Thoracic aorta (tissue), 2 donors: ENCODE data around the gene SSH2. TPM values are rescaled to one million over a fixed set of nuclear protein-coding genes. Genes with fewer than 3 reads are reported as not detected.
A peak's percentile ranks its signal among the peaks of the same experiment; 100 is the strongest.

Experiments
- ATAC-seq: fragments of 150-250 bp; one replicate; pipeline ENCODE4 v1.8.0; 2017; ENCODE audit warnings: low read depth; ENCODE audit not compliant: insufficient number of reproducible peaks, low FRiP score
- DNase-seq: peaks from one replicate; pipeline ENCODE4 v3.0.0-alpha.2; 2020; ENCODE audit warnings: low spot score
- H3K27ac ChIP-seq, 2 donors: fragments of 200-600 bp; sonication (generic); 1 replicate in 1 of 2; 2 replicates in 1 of 2; pipeline ENCODE4 v1.5.1; 2016; ENCODE audit warnings: mild to moderate bottlenecking in 2 of 2, moderate library complexity in 2 of 2
- H3K27me3 ChIP-seq: fragments of 200-600 bp; sonication (generic); replicated peaks from 2 replicates; pipeline ENCODE4 v1.6.0; 2016; ENCODE audit warnings: mild to moderate bottlenecking; ENCODE audit not compliant: insufficient read depth
- H3K36me3 ChIP-seq: fragments of 200-600 bp; sonication (generic); one replicate; pipeline ENCODE4 v1.5.1; 2016
- H3K4me1 ChIP-seq, 2 donors: fragments of 200-600 bp; sonication (generic); 1 replicate in 1 of 2; 2 replicates in 1 of 2; pipeline versions ENCODE4 v1.5.1 to v1.6.0; 2016; ENCODE audit warnings: low read depth in 2 of 2, mild to moderate bottlenecking in 1 of 2; ENCODE audit not compliant: control insufficient read depth in 1 of 2
- H3K4me3 ChIP-seq: fragments of 200-600 bp; sonication (generic); 2 replicates; pipeline ENCODE4 v1.5.1; 2016; ENCODE audit warnings: mild to moderate bottlenecking
- H3K9me3 ChIP-seq: fragments of 200-600 bp; sonication (generic); 2 replicates; pipeline ENCODE4 v1.5.1; 2016
- total RNA-seq, 2 donors: library from RNA; depleted of rRNA; stranded (reverse); fragments of >200 nt; gene quantifications; one replicate each; pipeline versions ENCODE4 v1.1.0 to v1.2.3, GENCODE V29; 2016
- TF ChIP-seq, protein P1 (sequence below): fragments of 200-600 bp; sonication (generic); IDR thresholded peaks from one replicate; pipeline ENCODE4 v1.5.1; 2019; ENCODE audit warnings: antibody characterized with exemption

Gene SSH2
- total RNA-seq, 2 donors from 2014 or later = 31.5 to 33.2 TPM

DNA sequence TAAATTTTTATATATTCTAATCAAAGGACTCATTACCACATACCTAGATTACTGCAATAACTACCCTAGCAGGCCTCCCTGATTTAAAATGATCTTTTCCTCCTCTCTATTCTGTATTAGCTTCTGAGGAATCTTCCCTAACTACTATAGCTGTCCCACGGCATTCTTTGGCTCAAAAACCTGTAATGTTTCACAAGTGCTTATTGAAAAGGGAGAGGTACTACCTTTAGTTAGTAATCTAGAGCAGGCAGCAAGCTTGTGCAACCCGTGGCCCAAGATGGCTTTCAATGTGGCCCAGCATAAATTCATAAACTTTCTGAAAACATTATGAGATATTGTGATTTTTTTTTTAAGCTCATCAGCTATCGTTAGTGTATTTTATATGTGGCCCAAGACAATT lies 236.3 kb downstream of the SSH2 start:
- ATAC-seq (no peak), DNase-seq (no peak)
- peaks cover under 1 to 4% of the 10 kb centered on the region in 2 donors for H3K4me1 ChIP-seq
- no peaks in the 10 kb centered on the region for H3K36me3 ChIP-seq
- TF ChIP-seq, protein P1, sequence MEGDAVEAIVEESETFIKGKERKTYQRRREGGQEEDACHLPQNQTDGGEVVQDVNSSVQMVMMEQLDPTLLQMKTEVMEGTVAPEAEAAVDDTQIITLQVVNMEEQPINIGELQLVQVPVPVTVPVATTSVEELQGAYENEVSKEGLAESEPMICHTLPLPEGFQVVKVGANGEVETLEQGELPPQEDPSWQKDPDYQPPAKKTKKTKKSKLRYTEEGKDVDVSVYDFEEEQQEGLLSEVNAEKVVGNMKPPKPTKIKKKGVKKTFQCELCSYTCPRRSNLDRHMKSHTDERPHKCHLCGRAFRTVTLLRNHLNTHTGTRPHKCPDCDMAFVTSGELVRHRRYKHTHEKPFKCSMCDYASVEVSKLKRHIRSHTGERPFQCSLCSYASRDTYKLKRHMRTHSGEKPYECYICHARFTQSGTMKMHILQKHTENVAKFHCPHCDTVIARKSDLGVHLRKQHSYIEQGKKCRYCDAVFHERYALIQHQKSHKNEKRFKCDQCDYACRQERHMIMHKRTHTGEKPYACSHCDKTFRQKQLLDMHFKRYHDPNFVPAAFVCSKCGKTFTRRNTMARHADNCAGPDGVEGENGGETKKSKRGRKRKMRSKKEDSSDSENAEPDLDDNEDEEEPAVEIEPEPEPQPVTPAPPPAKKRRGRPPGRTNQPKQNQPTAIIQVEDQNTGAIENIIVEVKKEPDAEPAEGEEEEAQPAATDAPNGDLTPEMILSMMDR = no peak
- no peak overlapping the region for H3K4me3 ChIP-seq
- H3K27me3 ChIP-seq = no peaks in the 10 kb centered on the region
- H3K27ac ChIP-seq = no peak overlapping the region
- H3K9me3 ChIP-seq = no peaks in the 10 kb centered on the region

DNA sequence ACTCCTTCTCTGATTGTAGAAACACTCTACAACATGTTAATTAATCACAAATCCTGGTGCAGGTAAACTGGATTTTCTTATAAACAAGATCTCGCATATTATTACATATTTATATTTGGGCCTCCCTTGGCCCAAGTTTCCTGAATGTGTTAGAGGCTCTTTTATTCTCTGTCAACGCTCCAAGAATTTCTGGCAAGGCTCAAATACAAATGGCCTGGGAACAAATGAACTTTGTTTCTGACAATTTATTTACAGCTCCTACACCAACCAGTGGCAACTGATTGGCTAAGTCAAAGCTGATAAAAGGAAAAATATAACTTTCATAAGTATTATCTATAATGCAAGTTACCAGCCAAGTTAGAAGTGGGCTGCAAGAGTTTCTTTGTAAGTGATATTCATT lies 242.4 kb downstream of the SSH2 start:
- ATAC-seq (no peak), DNase-seq (no peak)
- Histone ChIP-seq H3K4me1 (peaks cover 14 to 18% of the 10 kb centered on the region in 2 donors), H3K9me3 (no peaks in the 10 kb centered on the region), H3K36me3 (no peaks in the 10 kb centered on the region), H3K4me3 (no peak overlapping the region), H3K27ac (peak overlapping the region in 1 of 2 donors; percentile 10), H3K27me3 (no peaks in the 10 kb centered on the region)
- TF ChIP-seq, protein P1 = no peak

DNA sequence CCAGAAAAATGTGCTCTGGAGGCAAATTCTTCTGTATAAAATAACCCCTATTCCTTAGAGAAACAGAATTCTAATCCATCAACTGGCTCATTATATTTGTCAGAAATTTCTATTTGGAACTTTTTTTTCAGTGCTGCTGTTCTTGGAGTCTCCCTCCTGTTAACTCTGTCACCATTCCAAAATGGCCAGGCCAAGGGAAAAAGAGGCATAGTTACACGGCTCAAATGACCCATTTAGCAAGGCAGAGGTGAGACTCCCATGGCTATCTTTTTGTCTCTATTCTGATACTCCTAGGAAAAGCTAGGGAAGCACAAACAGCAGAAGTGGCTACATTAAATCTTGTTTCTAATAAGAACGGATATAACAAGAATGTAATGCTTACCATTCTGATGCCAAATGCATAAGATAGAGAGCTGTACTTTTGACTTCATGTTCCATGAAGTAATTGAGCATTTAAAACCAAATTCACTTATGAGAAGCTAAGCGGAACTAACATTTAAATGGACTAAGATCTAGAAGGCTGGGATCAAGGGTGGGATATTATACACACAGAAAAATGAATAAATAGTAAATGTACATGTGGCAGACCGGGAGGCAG lies 242.9 kb downstream of the SSH2 start:
- DNase-seq = no peak
- Histone ChIP-seq H3K27ac (peak overlapping the region; percentile 10 to 29), H3K27me3 (no peaks in the 10 kb centered on the region), H3K36me3 (no peaks in the 10 kb centered on the region), H3K9me3 (no peaks in the 10 kb centered on the region), H3K4me1 (peaks cover 18% of the 10 kb centered on the region in 2 donors), H3K4me3 (no peak overlapping the region)
- ATAC-seq = no peak
- TF ChIP-seq, protein P1 = no peak

DNA sequence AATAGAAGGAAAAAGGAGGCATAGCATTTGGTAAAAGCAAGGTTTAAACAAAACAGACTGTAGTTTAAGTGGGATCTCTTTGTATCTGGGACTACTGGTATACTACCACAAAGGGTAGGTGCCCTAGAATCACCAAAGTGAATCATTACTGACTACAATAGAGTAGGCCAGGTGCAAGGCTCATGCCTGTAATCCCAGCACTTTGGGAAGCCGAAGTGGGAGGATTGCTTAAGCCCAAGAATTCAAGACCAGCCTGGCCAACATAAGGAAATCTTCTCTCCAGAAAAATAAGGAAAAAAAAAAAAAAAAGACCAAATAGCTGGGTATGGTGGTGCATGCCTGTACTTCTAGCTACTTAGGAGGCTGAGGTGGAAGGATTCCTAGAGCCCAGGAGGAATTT lies 246.5 kb downstream of the SSH2 start:
- H3K27ac ChIP-seq = no peak overlapping the region
- ATAC-seq (no peak), DNase-seq (no peak)
- H3K4me3 ChIP-seq = no peak overlapping the region
- no peaks in the 10 kb centered on the region for H3K36me3 ChIP-seq
- peaks cover 18 to 22% of the 10 kb centered on the region in 2 donors for H3K4me1 ChIP-seq
- no peaks in the 10 kb centered on the region for H3K9me3 ChIP-seq
- H3K27me3 ChIP-seq = no peaks in the 10 kb centered on the region
- TF ChIP-seq, protein P1 = no peak

DNA sequence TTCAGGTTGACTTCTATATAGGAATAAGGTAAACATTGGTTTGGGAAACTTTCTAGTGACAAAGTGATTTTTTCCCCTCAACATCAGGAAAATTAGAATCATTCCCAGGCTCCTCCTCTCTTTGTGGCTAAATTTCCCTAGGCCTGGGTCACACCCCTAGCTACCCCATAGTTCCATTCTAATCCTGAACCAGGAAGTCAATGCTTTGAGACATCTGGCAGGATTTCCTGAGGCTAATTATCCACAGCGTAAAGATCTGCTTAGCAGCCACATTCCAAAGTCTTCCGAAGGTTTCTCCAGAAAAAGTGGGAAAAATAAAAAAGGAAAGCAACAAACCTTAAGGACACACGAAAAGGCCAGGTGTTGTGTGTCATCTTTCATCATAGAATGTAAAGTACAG lies 247.0 kb downstream of the SSH2 start:
- ATAC-seq (no peak), DNase-seq (no peak)
- Histone ChIP-seq H3K4me3 (no peak overlapping the region), H3K36me3 (no peaks in the 10 kb centered on the region), H3K9me3 (no peaks in the 10 kb centered on the region), H3K27me3 (no peaks in the 10 kb centered on the region), H3K27ac (peak overlapping the region in 1 of 2 donors; percentile 9), H3K4me1 (peaks cover 16 to 22% of the 10 kb centered on the region in 2 donors)
- TF ChIP-seq, protein P1 = no peak
